Fibroblast of lung (primary cell): Measurements from ENCODE around the gene CD300LF. TPM values are rescaled to one million over a fixed set of nuclear protein-coding genes. Genes with fewer than 3 reads are reported as not detected.

Experiments used
- DNase-seq, 2 donors: peaks; one replicate each; pipeline versions ENCODE4 v3.0.0 to v3.0.0-alpha.2; 2010; ENCODE audit warnings: low read depth in 2 of 2
- H2AFZ ChIP-seq: 2 replicates; pipeline ENCODE4 v1.5.1; 2012; ENCODE audit warnings: low read length, control low read depth, inconsistent platforms
- H3K27ac ChIP-seq: 2 replicates; pipeline ENCODE4 v1.5.1; 2011; ENCODE audit warnings: low read length, control low read depth; ENCODE audit not compliant: insufficient read depth
- H3K27me3 ChIP-seq: 2 replicates; pipeline ENCODE4 v1.5.1; 2011; ENCODE audit warnings: mild to moderate bottlenecking, low read length; ENCODE audit not compliant: control insufficient read depth, insufficient read depth
- H3K36me3 ChIP-seq: 2 replicates; pipeline ENCODE4 v1.5.1; 2011; ENCODE audit warnings: low read length; ENCODE audit not compliant: control insufficient read depth, insufficient read depth
- H3K4me1 ChIP-seq: 2 replicates; pipeline ENCODE4 v1.5.1; 2011; ENCODE audit warnings: low read length; ENCODE audit not compliant: control insufficient read depth, insufficient read depth; ENCODE audit errors: extremely low read depth
- H3K4me2 ChIP-seq: 2 replicates; pipeline ENCODE4 v1.5.1; 2011; ENCODE audit warnings: low read length, control low read depth; ENCODE audit not compliant: insufficient read depth; ENCODE audit errors: extremely low read depth
- H3K4me3 ChIP-seq, 4 experiments: fragments of 200-600 bp in 1 of 4; sonication (generic) in 1 of 4; replicated peaks in 1 of 4; 2 replicates each; pipeline ENCODE4 v1.5.1; 2011 to 2016; ENCODE audit warnings: low read length in 4 of 4, low read depth in 3 of 4, mild to moderate bottlenecking in 3 of 4, control low read depth in 2 of 4, inconsistent platforms in 1 of 4, mixed read lengths in 1 of 4; ENCODE audit not compliant: insufficient read depth in 1 of 4; ENCODE audit errors: control extremely low read depth in 1 of 4
- H3K79me2 ChIP-seq: 2 replicates; pipeline ENCODE4 v1.5.1; 2012; ENCODE audit warnings: mild to moderate bottlenecking, low read length, inconsistent platforms; ENCODE audit not compliant: control insufficient read depth, insufficient read depth
- H3K9ac ChIP-seq: 2 replicates; pipeline ENCODE4 v1.5.1; 2011; ENCODE audit warnings: mild to moderate bottlenecking, low read length, control low read depth; ENCODE audit not compliant: insufficient read depth
- H3K9me3 ChIP-seq: 2 replicates; pipeline ENCODE4 v1.5.1; 2012; ENCODE audit warnings: low read depth, low read length; ENCODE audit not compliant: control insufficient read depth, insufficient read depth
- H4K20me1 ChIP-seq: 2 replicates; pipeline ENCODE4 v1.5.1; 2011; ENCODE audit warnings: low read length; ENCODE audit not compliant: control insufficient read depth, insufficient read depth; ENCODE audit errors: extremely low read depth
- EZH2 ChIP-seq: IDR thresholded peaks from 2 replicates; pipeline ENCODE4 v1.5.1; 2012; ENCODE audit warnings: low read length, control low read depth, mild to moderate bottlenecking; ENCODE audit errors: missing control alignments
- polyA plus RNA-seq, 2 donors: library from polyadenylated mRNA; depleted of rRNA in 1 of 2; stranded (reverse) in 1 of 2; unstranded in 1 of 2; fragments of >200 nt; gene quantifications; 2 replicates each; pipeline ENCODE4 v1.2.1, GENCODE V29; 2011 to 2012; ENCODE audit warnings: missing spikeins in 1 of 2
- total RNA-seq: library from RNA; depleted of rRNA; stranded (reverse); fragments of >200 nt; gene quantifications from 2 replicates; pipeline ENCODE4 v1.2.1, GENCODE V29; 2014
- TF ChIP-seq, protein P1 (sequence below), 2 donors: IDR thresholded peaks in 1 of 2; conservative IDR thresholded peaks in 1 of 2; 1 replicate in 1 of 2; 2 replicates in 1 of 2; pipeline ENCODE4 v1.5.1; 2011 to 2012; ENCODE audit warnings: low read length in 2 of 2, control low read depth in 1 of 2, inconsistent platforms in 1 of 2, low read depth in 1 of 2, mild to moderate bottlenecking in 1 of 2

The CD300LF gene
- total and polyA plus RNA-seq, 2 donors (not counting 1 experiment from before 2014, with no cell fraction given), result not detected

DNA sequence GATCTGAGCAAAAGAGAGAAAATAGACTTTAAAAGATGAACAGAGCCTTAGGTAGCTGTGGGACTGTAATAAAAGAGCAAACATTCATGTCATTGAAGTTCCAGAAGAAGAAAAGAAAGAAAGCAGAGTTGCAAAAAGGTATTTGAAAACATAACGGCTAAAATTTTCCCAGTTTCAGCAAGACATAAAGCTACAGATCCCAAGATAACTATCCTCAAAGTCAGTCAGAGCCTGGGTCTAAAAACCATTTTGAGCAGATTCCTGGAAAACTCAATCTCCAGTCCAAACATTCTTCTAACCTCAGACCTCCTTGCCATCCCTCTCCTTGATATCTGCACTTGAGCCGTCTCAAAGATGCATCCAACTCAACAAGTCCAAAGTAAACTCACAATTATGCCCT lies 68.3 kb downstream of the CD300LF start:
- TF ChIP-seq, protein P1, sequence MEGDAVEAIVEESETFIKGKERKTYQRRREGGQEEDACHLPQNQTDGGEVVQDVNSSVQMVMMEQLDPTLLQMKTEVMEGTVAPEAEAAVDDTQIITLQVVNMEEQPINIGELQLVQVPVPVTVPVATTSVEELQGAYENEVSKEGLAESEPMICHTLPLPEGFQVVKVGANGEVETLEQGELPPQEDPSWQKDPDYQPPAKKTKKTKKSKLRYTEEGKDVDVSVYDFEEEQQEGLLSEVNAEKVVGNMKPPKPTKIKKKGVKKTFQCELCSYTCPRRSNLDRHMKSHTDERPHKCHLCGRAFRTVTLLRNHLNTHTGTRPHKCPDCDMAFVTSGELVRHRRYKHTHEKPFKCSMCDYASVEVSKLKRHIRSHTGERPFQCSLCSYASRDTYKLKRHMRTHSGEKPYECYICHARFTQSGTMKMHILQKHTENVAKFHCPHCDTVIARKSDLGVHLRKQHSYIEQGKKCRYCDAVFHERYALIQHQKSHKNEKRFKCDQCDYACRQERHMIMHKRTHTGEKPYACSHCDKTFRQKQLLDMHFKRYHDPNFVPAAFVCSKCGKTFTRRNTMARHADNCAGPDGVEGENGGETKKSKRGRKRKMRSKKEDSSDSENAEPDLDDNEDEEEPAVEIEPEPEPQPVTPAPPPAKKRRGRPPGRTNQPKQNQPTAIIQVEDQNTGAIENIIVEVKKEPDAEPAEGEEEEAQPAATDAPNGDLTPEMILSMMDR (conservative IDR thresholded peaks at IDR 0.05 in 1 of 2, IDR thresholded peaks at IDR 0.05 in 1 of 2; ENCODE audit: low read depth in 1 of 2, low read length in 2 of 2), result no peak
- TF ChIP-seq EZH2, result no peak
- H3K27ac ChIP-seq, result no peak overlapping the region
- DNase-seq, result no peak
- no peak overlapping the region for H3K9ac ChIP-seq
- no peaks in the 10 kb centered on the region for H3K27me3 ChIP-seq
- H3K9me3 ChIP-seq, result no peaks in the 10 kb centered on the region
- H3K36me3 ChIP-seq, result no peaks in the 10 kb centered on the region
- no peak overlapping the region for H3K4me2 ChIP-seq
- no peaks in the 10 kb centered on the region for H3K79me2 ChIP-seq
- no peak overlapping the region for H2AFZ ChIP-seq
- no peaks in the 10 kb centered on the region for H3K4me1 ChIP-seq
- H3K4me3 ChIP-seq, result no peak overlapping the region
- H4K20me1 ChIP-seq, result no peaks in the 10 kb centered on the region

Other genes with a start within 250 kb of the CD300LF start
- not detected in 2 replicates for gene CD300A, start 246.3 kb downstream of the CD300LF start, total RNA-seq
- not detected in 2 replicates for gene CD300A, start 246.3 kb downstream of the CD300LF start, polyA plus RNA-seq
- gene CD300LB, start 181.4 kb downstream of the CD300LF start, total RNA-seq, result not detected in 2 replicates
- not detected in 2 replicates for gene CD300LB, start 181.4 kb downstream of the CD300LF start, polyA plus RNA-seq
- gene CD300C, start 166.8 kb downstream of the CD300LF start, total RNA-seq, result not detected in 2 replicates
- not detected in 2 replicates for gene CD300C, start 166.8 kb downstream of the CD300LF start, polyA plus RNA-seq
- gene CD300H, start 145.4 kb downstream of the CD300LF start, total RNA-seq, result not detected in 2 replicates
- not detected in 2 replicates for gene CD300H, start 145.4 kb downstream of the CD300LF start, polyA plus RNA-seq
- not detected in 2 replicates for gene CD300LD, start 120.6 kb downstream of the CD300LF start, total RNA-seq
- not detected in 2 replicates for gene CD300LD, start 120.6 kb downstream of the CD300LF start, polyA plus RNA-seq
- gene CD300E, start 89.2 kb downstream of the CD300LF start, total RNA-seq, result not detected in 2 replicates
- not detected in 2 replicates for gene CD300E, start 89.2 kb downstream of the CD300LF start, polyA plus RNA-seq
- gene RAB37, start 24.3 kb upstream of the CD300LF start, total RNA-seq, result 0.26 and 0.66 TPM in 2 replicates
- gene RAB37, start 24.3 kb upstream of the CD300LF start, polyA plus RNA-seq, result 0.08 and 0.65 TPM in 2 replicates
- 7.2 and 10.2 TPM in 2 replicates for gene NHERF1, start 35.7 kb upstream of the CD300LF start, total RNA-seq
- gene NHERF1, start 35.7 kb upstream of the CD300LF start, polyA plus RNA-seq, result 13.9 and 29.7 TPM in 2 replicates
- gene NAT9, start 63.4 kb upstream of the CD300LF start, total RNA-seq, result 29.0 and 39.6 TPM in 2 replicates
- 21.2 and 34.7 TPM in 2 replicates for gene NAT9, start 63.4 kb upstream of the CD300LF start, polyA plus RNA-seq
- 0.26 and 0.50 TPM in 2 replicates for gene GRIN2C, start 147.0 kb upstream of the CD300LF start, total RNA-seq
- 0.01 TPM in 2 replicates for gene GRIN2C, start 147.0 kb upstream of the CD300LF start, polyA plus RNA-seq
- 49.1 and 71.0 TPM in 2 replicates for gene FDXR, start 160.1 kb upstream of the CD300LF start, total RNA-seq
- gene FDXR, start 160.1 kb upstream of the CD300LF start, polyA plus RNA-seq, result 6.8 and 11.0 TPM in 2 replicates
- gene FADS6, start 180.7 kb upstream of the CD300LF start, total RNA-seq, result not detected in 2 replicates
- gene FADS6, start 180.7 kb upstream of the CD300LF start, polyA plus RNA-seq, result not detected in 2 replicates
- under 0.01 TPM in 1 of 2 replicates, not detected in the other for gene USH1G, start 210.3 kb upstream of the CD300LF start, total RNA-seq
- not detected in 2 replicates for gene USH1G, start 210.3 kb upstream of the CD300LF start, polyA plus RNA-seq
- not detected in 2 replicates for gene OTOP2, start 211.3 kb upstream of the CD300LF start, total RNA-seq
- not detected in 2 replicates for gene OTOP2, start 211.3 kb upstream of the CD300LF start, polyA plus RNA-seq
- not detected in 2 replicates for gene OTOP3, start 223.0 kb upstream of the CD300LF start, total RNA-seq
- not detected in 2 replicates for gene OTOP3, start 223.0 kb upstream of the CD300LF start, polyA plus RNA-seq